Measurements from ENCODE around the gene LUZP2. TPM values are rescaled to one million over a fixed set of nuclear protein-coding genes. Genes with fewer than 3 reads are reported as not detected.

The LUZP2 gene
- total and polyA plus RNA-seq, 4 donors = 0.04 to 8.8 (median 0.09) TPM; not detected in 1

GRCh38 chr11:24723231-24723630 is 226.4 kb downstream of the LUZP2 start:
- no peaks in the 10 kb centered on the region for H3K9me3 ChIP-seq (ENCODE audit: control insufficient read depth in 4 of 4, insufficient read depth in 3 of 4, low read length in 3 of 4)
- H3K36me3 ChIP-seq (ENCODE audit: control insufficient read depth in 4 of 4, insufficient read depth in 4 of 4, low read length in 4 of 4) = no peaks in the 10 kb centered on the region
- TF ChIP-seq CTCF (IDR thresholded peaks at IDR 0.05; ENCODE audit: control extremely low read depth, extremely low read depth) = no peak
- WGBS, 2 donors = 92 to 93% methylated on average over 5 of the region's 5 CpGs
- no peak overlapping the region for H3K9ac ChIP-seq (ENCODE audit: insufficient read depth in 1 of 2, low read length in 2 of 2)
- ATAC-seq (ENCODE audit: insufficient read depth, low FRiP score) (no peak), DNase-seq (no peak)
- no peak overlapping the region for H3K27ac ChIP-seq (ENCODE audit: low read depth in 1 of 2, low read length in 1 of 2)
- no peaks in the 10 kb centered on the region for H3K4me1 ChIP-seq (ENCODE audit: control insufficient read depth in 5 of 5, insufficient read depth in 5 of 5, low read length in 5 of 5)
- no peaks in the 10 kb centered on the region for H3K27me3 ChIP-seq (ENCODE audit: control insufficient read depth in 3 of 3, insufficient read depth in 3 of 3, low read length in 2 of 3)
- H3K4me3 ChIP-seq = no peak overlapping the region

- no peak for ATAC-seq (ENCODE audit: insufficient read depth, low FRiP score)
- WGBS, 2 donors = 66 to 77% methylated on average over 1 of the region's 1 CpG
Observed at GRCh38 chr11:24731554-24731953, 234.7 kb downstream of the LUZP2 start.

GRCh38 chr11:24734742-24735237 is 237.9 kb downstream of the LUZP2 start:
- Histone ChIP-seq H3K36me3 (ENCODE audit: control insufficient read depth in 4 of 4, insufficient read depth in 4 of 4, low read length in 4 of 4) (no peaks in the 10 kb centered on the region), H3K4me3 (no peak overlapping the region), H3K9me3 (ENCODE audit: control insufficient read depth in 4 of 4, insufficient read depth in 3 of 4, low read length in 3 of 4) (no peaks in the 10 kb centered on the region), H3K9ac (ENCODE audit: insufficient read depth in 1 of 2, low read length in 2 of 2) (no peak overlapping the region), H3K4me1 (ENCODE audit: control insufficient read depth in 5 of 5, insufficient read depth in 5 of 5, low read length in 5 of 5) (peaks cover 0 to 5% (median 0%) of the 10 kb centered on the region in 5 donors), H3K27ac (ENCODE audit: low read depth in 1 of 2, low read length in 1 of 2) (no peak overlapping the region), H3K27me3 (ENCODE audit: control insufficient read depth in 3 of 3, insufficient read depth in 3 of 3, low read length in 2 of 3) (no peaks in the 10 kb centered on the region)
- 46 to 59% methylated on average over 3 of the region's 3 CpGs for WGBS, 2 donors
- DNase-seq = no peak
- ATAC-seq (ENCODE audit: insufficient read depth, low FRiP score) = no peak
- TF ChIP-seq CTCF (IDR thresholded peaks at IDR 0.05; ENCODE audit: control extremely low read depth, extremely low read depth) = no peak

More at GRCh38 chr11:24731554-24731953, 234.7 kb downstream of the LUZP2 start:
- no peak overlapping the region for H3K9ac ChIP-seq (ENCODE audit: insufficient read depth in 1 of 2, low read length in 2 of 2)
- peaks cover 0 to 5% (median 0%) of the 10 kb centered on the region in 5 donors for H3K4me1 ChIP-seq (ENCODE audit: control insufficient read depth in 5 of 5, insufficient read depth in 5 of 5, low read length in 5 of 5)
- H3K27ac ChIP-seq (ENCODE audit: low read depth in 1 of 2, low read length in 1 of 2) = no peak overlapping the region
- no peak for TF ChIP-seq CTCF (IDR thresholded peaks at IDR 0.05; ENCODE audit: control extremely low read depth, extremely low read depth)
- DNase-seq = no peak
- H3K4me3 ChIP-seq = no peak overlapping the region
- no peaks in the 10 kb centered on the region for H3K36me3 ChIP-seq (ENCODE audit: control insufficient read depth in 4 of 4, insufficient read depth in 4 of 4, low read length in 4 of 4)
- no peaks in the 10 kb centered on the region for H3K27me3 ChIP-seq (ENCODE audit: control insufficient read depth in 3 of 3, insufficient read depth in 3 of 3, low read length in 2 of 3)
- H3K9me3 ChIP-seq (ENCODE audit: control insufficient read depth in 4 of 4, insufficient read depth in 3 of 4, low read length in 3 of 4) = no peaks in the 10 kb centered on the region

- WGBS, 2 donors = 28 to 51% methylated on average over 2 of the region's 2 CpGs
- no peak for TF ChIP-seq CTCF (IDR thresholded peaks at IDR 0.05; ENCODE audit: control extremely low read depth, extremely low read depth)
Observed at GRCh38 chr11:24738972-24739371, 242.1 kb downstream of the LUZP2 start.

More at GRCh38 chr11:24738972-24739371, 242.1 kb downstream of the LUZP2 start:
- Histone ChIP-seq H3K27ac (ENCODE audit: low read depth in 1 of 2, low read length in 1 of 2) (no peak overlapping the region), H3K27me3 (ENCODE audit: control insufficient read depth in 3 of 3, insufficient read depth in 3 of 3, low read length in 2 of 3) (no peaks in the 10 kb centered on the region), H3K4me3 (no peak overlapping the region), H3K4me1 (ENCODE audit: control insufficient read depth in 5 of 5, insufficient read depth in 5 of 5, low read length in 5 of 5) (peaks cover 0 to 5% (median 0%) of the 10 kb centered on the region in 5 donors), H3K9ac (ENCODE audit: insufficient read depth in 1 of 2, low read length in 2 of 2) (no peak overlapping the region), H3K9me3 (ENCODE audit: control insufficient read depth in 4 of 4, insufficient read depth in 3 of 4, low read length in 3 of 4) (no peaks in the 10 kb centered on the region), H3K36me3 (ENCODE audit: control insufficient read depth in 4 of 4, insufficient read depth in 4 of 4, low read length in 4 of 4) (no peaks in the 10 kb centered on the region)
- DNase-seq (no peak), ATAC-seq (ENCODE audit: insufficient read depth, low FRiP score) (no peak)
